Measurements from ENCODE around the gene FAM118B. TPM values are rescaled to one million over a fixed set of nuclear protein-coding genes. Genes with fewer than 3 reads are reported as not detected.

Gene FAM118B
- total and polyA plus RNA-seq, 8 donors: 6.9 to 50.7 (median 23.5) TPM

GRCh38 chr11:126212089-126212660 lies 593 bp downstream of the FAM118B start:
- Histone ChIP-seq H3K9me3 (no peaks in the 10 kb centered on the region), H3K27ac (peak overlapping the region; percentile 63 to 91 (median 80)), H3K27me3 (no peaks in the 10 kb centered on the region), H3K4me1 (peaks cover 14 to 79% (median 63%) of the 10 kb centered on the region in 4 donors), H3K4me3 (peak overlapping the region; percentile 64 to 97 (median 90)), H3K36me3 (peaks cover 5 to 31% (median 20%) of the 10 kb centered on the region in 4 donors)
- 1 to 2% (median 1%) methylated on average over 15 of the region's 15 CpGs for WGBS, 5 donors
- no peak for DNase-seq
- TF ChIP-seq CTCF (IDR thresholded peaks at IDR 0.05): no peak
- no peak for TF ChIP-seq POLR2AphosphoS5 (IDR thresholded peaks at IDR 0.05)
- no peak for TF ChIP-seq POLR2A (IDR thresholded peaks at IDR 0.05)
- TF ChIP-seq EP300 (IDR thresholded peaks at IDR 0.05): no peak
- intact Hi-C loops (cut with DNase I; ENCODE audit: low total_unique reads): no loop called here

GRCh38 chr11:126214441-126214840 lies 2.9 kb downstream of the FAM118B start:
- H3K9me3 ChIP-seq: no peaks in the 10 kb centered on the region
- TF ChIP-seq POLR2A (IDR thresholded peaks at IDR 0.05) (no peak), CTCF (IDR thresholded peaks at IDR 0.05) (no peak), POLR2AphosphoS5 (IDR thresholded peaks at IDR 0.05) (no peak), EP300 (IDR thresholded peaks at IDR 0.05) (no peak)
- peak in 1 of 2 donors; percentile 20 for DNase-seq
- peak overlapping the region in 1 of 4 donors; percentile 9 for H3K4me3 ChIP-seq
- intact Hi-C loops (cut with DNase I; ENCODE audit: low total_unique reads): no loop called here
- peaks cover 0 to 8% (median 4%) of the 10 kb centered on the region in 4 donors for H3K36me3 ChIP-seq
- WGBS, 5 donors: 14 to 57% (median 35%) methylated on average over 2 of the region's 2 CpGs
- H3K27ac ChIP-seq: peak overlapping the region in 4 of 5 donors; percentile 22 to 91 (median 47)
- H3K27me3 ChIP-seq: no peaks in the 10 kb centered on the region
- H3K4me1 ChIP-seq: peaks cover 14 to 86% (median 69%) of the 10 kb centered on the region in 4 donors

- Histone ChIP-seq H3K36me3 (peaks cover 0 to 4% (median under 1%) of the 10 kb centered on the region in 4 donors), H3K9me3 (no peaks in the 10 kb centered on the region), H3K27me3 (no peaks in the 10 kb centered on the region), H3K4me1 (peaks cover 14 to 86% (median 70%) of the 10 kb centered on the region in 4 donors), H3K27ac (peak overlapping the region in 4 of 5 donors; percentile 22 to 91 (median 47)), H3K4me3 (peak overlapping the region in 1 of 4 donors; percentile 9)
- peak; percentile 62 to 71 for DNase-seq
- TF ChIP-seq CTCF (IDR thresholded peaks at IDR 0.05): no peak
- peak in 2 of 3 donors; percentile 10 to 75 for TF ChIP-seq POLR2AphosphoS5 (IDR thresholded peaks at IDR 0.05)
- WGBS, 5 donors: 17 to 43% (median 25%) methylated on average over 6 of the region's 6 CpGs
- intact Hi-C loops (cut with DNase I; ENCODE audit: low total_unique reads): no loop called here
Observed at GRCh38 chr11:126214841-126215240, 3.3 kb downstream of the FAM118B start.

GRCh38 chr11:126216526-126217305 lies 5.1 kb downstream of the FAM118B start:
- Histone ChIP-seq H3K27me3 (no peaks in the 10 kb centered on the region), H3K4me3 (no peak overlapping the region), H3K9me3 (no peaks in the 10 kb centered on the region), H3K36me3 (no peaks in the 10 kb centered on the region), H3K4me1 (peaks cover 10 to 76% (median 58%) of the 10 kb centered on the region in 4 donors), H3K27ac (peak overlapping the region in 3 of 5 donors; percentile 17 to 31 (median 23))
- WGBS, 5 donors: 46 to 73% (median 66%) methylated on average over 6 of the region's 6 CpGs
- intact Hi-C loops (cut with DNase I; ENCODE audit: low total_unique reads): no loop called here
- no peak for TF ChIP-seq EP300 (IDR thresholded peaks at IDR 0.05)
- no peak for TF ChIP-seq POLR2A (IDR thresholded peaks at IDR 0.05)
- TF ChIP-seq POLR2AphosphoS5 (IDR thresholded peaks at IDR 0.05): no peak
- TF ChIP-seq CTCF (IDR thresholded peaks at IDR 0.05): no peak
- no peak for DNase-seq

All from stomach (tissue), 9 donors.